Measurements from ENCODE around the gene NEK6. TPM values are rescaled to one million over a fixed set of nuclear protein-coding genes. Genes with fewer than 3 reads are reported as not detected.

The NEK6 gene
- total RNA-seq, 4 donors from 2014 or later: 14.1 to 21.9 (median 15.1) TPM

DNA sequence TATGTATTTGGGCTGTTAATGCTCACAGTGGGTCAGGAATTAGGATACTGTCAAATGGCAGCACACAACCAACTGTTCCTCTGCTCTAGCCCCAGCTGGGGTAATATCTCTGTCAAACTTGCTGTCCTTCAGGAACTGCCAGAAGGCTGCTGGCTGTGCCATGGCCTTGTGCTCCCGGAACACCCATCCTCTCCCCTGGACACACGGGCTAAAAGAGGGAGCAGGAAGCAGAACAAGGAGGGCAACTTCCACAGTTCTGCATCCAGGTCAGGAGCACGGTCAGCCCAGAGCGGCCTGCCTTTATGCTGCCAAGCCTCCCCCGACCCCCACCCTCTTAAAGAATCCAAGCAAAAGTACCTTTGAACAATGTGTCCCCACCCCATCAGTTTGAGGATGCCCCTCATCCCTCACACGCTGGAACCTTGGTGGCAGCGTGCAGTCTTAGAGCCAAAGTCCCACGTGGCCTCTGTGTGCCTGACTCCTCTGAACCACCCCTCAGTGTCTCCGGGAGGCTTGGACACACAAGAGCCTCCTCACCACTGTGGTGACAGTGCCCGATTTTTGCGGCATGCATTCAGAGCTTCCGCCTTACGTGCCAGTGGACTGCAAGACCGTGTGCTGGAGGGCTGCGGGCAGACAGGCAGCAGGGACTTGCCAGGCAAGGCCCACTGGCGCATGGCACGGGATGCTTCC lies 96.7 kb downstream of the NEK6 start:
- Histone ChIP-seq H3K27me3 (no peaks in the 10 kb centered on the region), H3K4me3 (no peak overlapping the region), H3K9me3 (no peaks in the 10 kb centered on the region), H3K27ac (replicated peaks in 1 of 4) (no peak overlapping the region), H3K4me1 (peaks cover 9 to 27% (median 15%) of the 10 kb centered on the region in 4 donors), H3K36me3 (peaks cover 31 to 73% (median 69%) of the 10 kb centered on the region in 4 donors)
- intact Hi-C loops (cut with DNase I): no loop called here
- no peak for DNase-seq (ENCODE audit: extremely low spot score)
- TF ChIP-seq EP300 (IDR thresholded peaks at IDR 0.05) (no peak), POLR2AphosphoS5 (IDR thresholded peaks at IDR 0.05) (no peak), POLR2A (IDR thresholded peaks at IDR 0.05; ENCODE audit: low read depth) (no peak)
- TF ChIP-seq, protein P1, sequence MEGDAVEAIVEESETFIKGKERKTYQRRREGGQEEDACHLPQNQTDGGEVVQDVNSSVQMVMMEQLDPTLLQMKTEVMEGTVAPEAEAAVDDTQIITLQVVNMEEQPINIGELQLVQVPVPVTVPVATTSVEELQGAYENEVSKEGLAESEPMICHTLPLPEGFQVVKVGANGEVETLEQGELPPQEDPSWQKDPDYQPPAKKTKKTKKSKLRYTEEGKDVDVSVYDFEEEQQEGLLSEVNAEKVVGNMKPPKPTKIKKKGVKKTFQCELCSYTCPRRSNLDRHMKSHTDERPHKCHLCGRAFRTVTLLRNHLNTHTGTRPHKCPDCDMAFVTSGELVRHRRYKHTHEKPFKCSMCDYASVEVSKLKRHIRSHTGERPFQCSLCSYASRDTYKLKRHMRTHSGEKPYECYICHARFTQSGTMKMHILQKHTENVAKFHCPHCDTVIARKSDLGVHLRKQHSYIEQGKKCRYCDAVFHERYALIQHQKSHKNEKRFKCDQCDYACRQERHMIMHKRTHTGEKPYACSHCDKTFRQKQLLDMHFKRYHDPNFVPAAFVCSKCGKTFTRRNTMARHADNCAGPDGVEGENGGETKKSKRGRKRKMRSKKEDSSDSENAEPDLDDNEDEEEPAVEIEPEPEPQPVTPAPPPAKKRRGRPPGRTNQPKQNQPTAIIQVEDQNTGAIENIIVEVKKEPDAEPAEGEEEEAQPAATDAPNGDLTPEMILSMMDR (IDR thresholded peaks at IDR 0.05): no peak
- 94% methylated on average over 5 of the region's 17 CpGs for WGBS

DNA sequence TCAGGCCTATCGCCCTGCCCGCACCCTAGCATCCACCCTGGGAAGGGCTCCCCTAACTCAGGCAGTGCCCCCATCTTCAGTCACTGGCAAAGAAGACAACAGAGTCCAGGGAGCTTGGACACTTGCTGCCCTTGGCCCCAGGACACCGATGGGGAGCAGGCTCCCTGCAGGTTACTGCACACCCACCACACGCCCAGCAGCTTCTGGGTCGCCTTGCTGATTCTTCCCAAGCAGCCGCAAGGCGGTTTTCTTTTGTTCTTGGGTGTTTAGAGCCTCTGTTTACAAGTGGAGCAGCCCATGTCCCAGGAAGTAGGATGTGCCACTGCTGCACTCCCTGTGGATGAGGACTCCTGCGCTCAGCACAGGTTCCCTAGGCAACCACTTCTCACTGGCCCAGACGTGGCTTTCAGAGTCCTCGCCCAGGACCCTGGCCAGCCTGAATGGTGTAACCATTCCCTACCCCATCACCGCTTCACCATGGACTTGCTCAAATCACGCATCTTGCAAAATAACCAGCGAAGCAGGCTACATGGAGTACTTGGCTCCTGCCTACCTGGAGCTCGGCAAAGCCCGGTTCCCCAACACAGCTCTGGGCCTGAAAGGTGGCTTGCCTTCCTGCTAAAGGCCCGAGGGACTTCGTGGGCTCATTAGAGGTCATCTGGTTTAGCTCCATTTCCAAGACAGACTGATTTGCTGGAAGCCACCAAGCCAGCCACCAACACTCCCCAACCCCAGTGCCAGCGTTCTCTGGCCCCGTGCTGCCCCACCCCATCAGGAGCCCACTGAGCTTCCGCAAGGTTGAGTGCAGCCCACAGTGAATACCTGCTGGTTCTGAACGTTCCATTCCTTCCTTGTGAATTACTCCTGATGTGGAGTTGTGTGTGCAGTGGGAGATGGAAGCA lies 97.5 kb downstream of the NEK6 start:
- 99% methylated on average over 15 of the region's 21 CpGs for WGBS
- Histone ChIP-seq H3K27me3 (no peaks in the 10 kb centered on the region), H3K27ac (replicated peaks in 1 of 4) (no peak overlapping the region), H3K36me3 (peaks cover 31 to 65% (median 61%) of the 10 kb centered on the region in 4 donors), H3K4me3 (no peak overlapping the region), H3K9me3 (no peaks in the 10 kb centered on the region), H3K4me1 (peaks cover 9 to 29% (median 16%) of the 10 kb centered on the region in 4 donors)
- TF ChIP-seq POLR2A (IDR thresholded peaks at IDR 0.05; ENCODE audit: low read depth): no peak
- no peak for DNase-seq (ENCODE audit: extremely low spot score)
- intact Hi-C loops (cut with DNase I): no loop called here

DNA sequence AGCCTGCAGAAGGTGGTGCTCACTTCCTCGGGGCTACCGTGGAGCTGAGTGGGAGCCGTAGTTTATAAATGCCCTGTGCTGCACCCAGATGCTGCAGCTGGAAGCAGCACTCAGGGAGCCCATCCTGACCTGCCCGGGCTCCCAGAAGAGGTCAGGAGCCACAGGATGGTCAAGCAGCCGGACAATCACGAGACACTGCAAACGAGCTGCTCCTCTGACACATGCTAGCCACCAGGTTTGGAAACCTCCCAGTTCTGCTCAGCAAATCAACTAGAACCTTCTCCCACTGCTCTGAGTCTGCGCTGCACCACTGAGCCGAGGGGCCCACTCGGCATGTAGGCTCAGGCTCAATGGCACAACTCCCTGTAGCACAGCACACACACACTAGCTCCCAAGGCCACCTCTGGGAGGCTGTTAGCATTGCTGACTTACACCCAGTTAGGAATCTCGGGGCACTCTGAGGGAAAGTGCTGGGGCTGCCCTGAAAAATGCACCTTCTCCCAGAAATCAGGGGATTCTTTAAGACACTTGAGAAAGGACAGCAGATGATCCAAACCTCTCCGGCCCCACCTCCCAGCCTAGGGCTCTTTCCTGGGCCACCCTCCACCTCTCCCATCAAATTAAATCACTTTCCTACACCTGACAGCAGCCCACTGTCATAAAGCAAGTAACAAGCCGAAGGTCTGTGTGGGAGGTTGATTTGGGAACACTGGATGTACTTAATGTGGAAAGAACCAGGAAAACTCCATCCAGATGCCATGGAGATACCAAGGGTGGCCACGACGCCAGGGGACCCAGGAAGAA lies 98.4 kb downstream of the NEK6 start:
- peaks cover 23 to 56% (median 52%) of the 10 kb centered on the region in 4 donors for H3K36me3 ChIP-seq
- no peaks in the 10 kb centered on the region for H3K27me3 ChIP-seq
- no peak overlapping the region for H3K4me3 ChIP-seq
- intact Hi-C loops (cut with DNase I): no loop called here
- peaks cover 9 to 36% (median 16%) of the 10 kb centered on the region in 4 donors for H3K4me1 ChIP-seq
- TF ChIP-seq, protein P1 (IDR thresholded peaks at IDR 0.05): no peak
- TF ChIP-seq POLR2A (IDR thresholded peaks at IDR 0.05; ENCODE audit: low read depth) (no peak), EP300 (IDR thresholded peaks at IDR 0.05) (no peak), POLR2AphosphoS5 (IDR thresholded peaks at IDR 0.05) (no peak)
- 99% methylated on average over 5 of the region's 15 CpGs for WGBS
- DNase-seq (ENCODE audit: extremely low spot score): no peak
- no peaks in the 10 kb centered on the region for H3K9me3 ChIP-seq
- no peak overlapping the region for H3K27ac ChIP-seq (replicated peaks in 1 of 4)

DNA sequence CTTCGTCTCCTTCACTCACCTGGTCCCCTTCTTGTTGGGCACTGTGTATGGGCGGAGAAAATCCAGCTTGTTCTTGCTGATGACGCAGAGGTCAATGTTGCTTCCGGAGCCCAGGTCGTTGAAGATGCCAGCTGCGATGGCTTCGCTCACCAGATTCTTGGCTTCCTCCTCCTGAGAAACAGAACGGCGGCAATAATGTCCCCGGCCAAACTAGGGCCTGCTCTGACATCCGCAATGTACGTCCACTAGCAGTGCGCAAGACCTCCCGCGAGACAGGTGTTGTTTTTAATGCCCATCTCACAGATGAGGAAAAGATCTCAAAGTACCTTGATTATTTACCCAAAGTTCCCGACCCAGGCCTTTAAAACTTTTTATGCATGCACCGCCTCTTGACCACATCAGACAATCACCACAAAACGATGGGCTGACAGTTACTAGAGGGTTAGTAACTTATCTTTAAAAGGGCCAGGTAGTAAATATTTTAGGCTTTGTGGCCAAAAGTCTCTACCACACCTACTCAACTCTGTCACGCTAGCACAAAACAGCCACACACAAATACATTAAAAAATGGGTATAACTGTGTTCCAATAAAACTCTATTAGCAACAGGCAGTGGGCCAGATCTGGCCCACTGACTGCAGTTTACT lies 99.1 kb downstream of the NEK6 start:
- WGBS: 95% methylated on average over 15 of the region's 19 CpGs
- Histone ChIP-seq H3K4me1 (peaks cover 9 to 38% (median 18%) of the 10 kb centered on the region in 4 donors), H3K36me3 (peaks cover 18 to 49% (median 45%) of the 10 kb centered on the region in 4 donors), H3K27ac (replicated peaks in 1 of 4) (no peak overlapping the region), H3K9me3 (no peaks in the 10 kb centered on the region), H3K4me3 (no peak overlapping the region), H3K27me3 (no peaks in the 10 kb centered on the region)
- intact Hi-C loops (cut with DNase I): no loop called here
- DNase-seq (ENCODE audit: extremely low spot score): no peak
- TF ChIP-seq, protein P1 (IDR thresholded peaks at IDR 0.05): no peak
- TF ChIP-seq POLR2AphosphoS5 (IDR thresholded peaks at IDR 0.05) (no peak), EP300 (IDR thresholded peaks at IDR 0.05) (no peak), POLR2A (IDR thresholded peaks at IDR 0.05; ENCODE audit: low read depth) (no peak)

Data from esophagus muscularis mucosa (tissue), 4 donors.